ENCODE results near the gene PPP1R12B.

DNA sequence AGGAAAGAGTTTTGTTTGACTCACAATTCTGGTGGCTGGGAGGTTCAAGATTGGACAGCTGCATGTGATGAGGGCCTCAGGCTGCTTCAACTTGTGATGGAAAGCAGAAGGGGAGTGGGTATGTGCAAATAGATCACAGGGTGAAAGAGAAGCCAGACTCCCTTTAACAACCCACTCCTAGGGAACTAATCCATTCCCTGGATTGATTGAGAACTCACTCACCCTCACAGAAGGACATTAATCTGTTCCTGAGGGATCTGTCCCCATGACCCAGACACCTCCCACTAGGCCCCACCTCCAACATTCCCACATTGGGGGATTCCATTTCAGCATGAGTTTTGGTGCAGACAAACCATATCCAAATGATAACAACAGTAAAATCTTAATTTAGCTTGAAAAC, 32.3 kb upstream of the PPP1R12B start:
- TF ChIP-seq, protein P1, sequence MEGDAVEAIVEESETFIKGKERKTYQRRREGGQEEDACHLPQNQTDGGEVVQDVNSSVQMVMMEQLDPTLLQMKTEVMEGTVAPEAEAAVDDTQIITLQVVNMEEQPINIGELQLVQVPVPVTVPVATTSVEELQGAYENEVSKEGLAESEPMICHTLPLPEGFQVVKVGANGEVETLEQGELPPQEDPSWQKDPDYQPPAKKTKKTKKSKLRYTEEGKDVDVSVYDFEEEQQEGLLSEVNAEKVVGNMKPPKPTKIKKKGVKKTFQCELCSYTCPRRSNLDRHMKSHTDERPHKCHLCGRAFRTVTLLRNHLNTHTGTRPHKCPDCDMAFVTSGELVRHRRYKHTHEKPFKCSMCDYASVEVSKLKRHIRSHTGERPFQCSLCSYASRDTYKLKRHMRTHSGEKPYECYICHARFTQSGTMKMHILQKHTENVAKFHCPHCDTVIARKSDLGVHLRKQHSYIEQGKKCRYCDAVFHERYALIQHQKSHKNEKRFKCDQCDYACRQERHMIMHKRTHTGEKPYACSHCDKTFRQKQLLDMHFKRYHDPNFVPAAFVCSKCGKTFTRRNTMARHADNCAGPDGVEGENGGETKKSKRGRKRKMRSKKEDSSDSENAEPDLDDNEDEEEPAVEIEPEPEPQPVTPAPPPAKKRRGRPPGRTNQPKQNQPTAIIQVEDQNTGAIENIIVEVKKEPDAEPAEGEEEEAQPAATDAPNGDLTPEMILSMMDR (IDR thresholded peaks at IDR 0.05) = no peak
- no peak for TF ChIP-seq EZH2 (IDR thresholded peaks at IDR 0.05)

Measured in neural progenitor cell (in vitro differentiated cells).